Duodenal mucosa (tissue), 2 donors: ENCODE data around the gene LRPAP1.
"Not testable (repeated sequence)": the region's sequence is repeated elsewhere in the genome, so short reads cannot be mapped to it uniquely, and the experiment has no call there.

ENCODE experiments used
- H3K27ac ChIP-seq: one replicate; pipeline ENCODE4 v1.7.0; 2013; ENCODE audit warnings: low read depth, low read length
- H3K27me3 ChIP-seq, 2 donors: one replicate each; pipeline ENCODE4 v1.7.0; 2013; ENCODE audit warnings: low read length in 2 of 2, control low read depth in 1 of 2; ENCODE audit not compliant: insufficient read depth in 2 of 2, control insufficient read depth in 1 of 2
- H3K36me3 ChIP-seq, 2 donors: one replicate each; pipeline ENCODE4 v1.7.0; 2013; ENCODE audit warnings: low read length in 2 of 2, control low read depth in 1 of 2; ENCODE audit not compliant: insufficient read depth in 2 of 2, control insufficient read depth in 1 of 2
- H3K4me1 ChIP-seq, 2 donors: one replicate each; pipeline ENCODE4 v1.7.0; 2013; ENCODE audit warnings: low read length in 2 of 2, control low read depth in 1 of 2; ENCODE audit not compliant: insufficient read depth in 2 of 2, control insufficient read depth in 1 of 2
- H3K4me3 ChIP-seq, 2 donors: one replicate each; pipeline ENCODE4 v1.7.0; 2013; ENCODE audit warnings: low read length in 2 of 2, low read depth in 1 of 2
- H3K9ac ChIP-seq, 2 donors: one replicate each; pipeline ENCODE4 v1.7.0; 2013; ENCODE audit warnings: low read length in 2 of 2, low read depth in 1 of 2
- H3K9me3 ChIP-seq, 2 donors: one replicate each; pipeline ENCODE4 v1.7.0; 2013; ENCODE audit warnings: low read length in 2 of 2, control low read depth in 1 of 2; ENCODE audit not compliant: control insufficient read depth in 1 of 2

Gene LRPAP1, protein sequence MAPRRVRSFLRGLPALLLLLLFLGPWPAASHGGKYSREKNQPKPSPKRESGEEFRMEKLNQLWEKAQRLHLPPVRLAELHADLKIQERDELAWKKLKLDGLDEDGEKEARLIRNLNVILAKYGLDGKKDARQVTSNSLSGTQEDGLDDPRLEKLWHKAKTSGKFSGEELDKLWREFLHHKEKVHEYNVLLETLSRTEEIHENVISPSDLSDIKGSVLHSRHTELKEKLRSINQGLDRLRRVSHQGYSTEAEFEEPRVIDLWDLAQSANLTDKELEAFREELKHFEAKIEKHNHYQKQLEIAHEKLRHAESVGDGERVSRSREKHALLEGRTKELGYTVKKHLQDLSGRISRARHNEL

DNA sequence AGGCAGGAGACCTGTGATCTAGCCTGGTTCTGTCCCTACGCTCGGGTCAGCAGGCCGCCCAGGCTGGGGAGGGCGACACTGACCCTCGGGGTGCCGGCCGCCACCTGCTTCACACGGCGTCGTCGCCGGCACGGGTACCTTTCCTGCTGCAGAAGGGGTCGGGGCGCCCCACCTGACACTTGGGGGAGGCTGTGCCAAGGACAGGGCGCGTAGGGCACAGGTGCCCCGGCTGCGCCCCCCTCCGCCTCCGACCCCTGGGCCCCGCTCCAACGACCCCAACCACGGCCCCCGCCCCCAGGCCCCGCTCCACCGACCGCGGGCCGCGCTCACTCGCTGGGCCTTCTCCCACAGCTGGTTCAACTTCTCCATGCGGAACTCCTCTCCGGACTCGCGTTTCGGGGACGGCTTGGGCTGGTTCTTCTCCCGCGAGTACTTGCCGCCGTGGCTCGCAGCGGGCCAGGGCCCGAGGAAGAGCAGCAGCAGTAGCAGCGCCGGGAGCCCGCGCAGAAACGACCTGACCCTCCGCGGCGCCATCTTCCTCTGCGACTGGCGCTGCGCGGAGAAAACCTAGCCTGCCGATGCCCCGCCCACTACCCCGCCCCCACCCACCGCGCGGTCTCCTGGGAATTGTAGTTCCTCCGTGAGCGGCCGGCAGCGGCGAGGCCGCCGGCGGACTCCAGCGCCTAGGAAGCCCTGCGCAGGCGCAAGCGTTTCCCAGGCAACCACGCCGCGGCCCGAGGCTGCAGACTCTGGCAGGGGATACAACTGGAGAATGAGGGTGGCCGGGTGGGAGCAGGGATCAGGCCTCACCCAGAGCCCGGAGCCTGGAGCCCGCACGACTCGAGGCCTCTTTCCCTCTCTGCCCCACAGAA, at the start of gene LRPAP1:
Gene LRPAP1, minus strand, starts transcription at position 544 of the 872 bp plus-strand sequence. Its CDS starts 10 bp downstream, at position 534.
- Histone ChIP-seq H3K4me1 (peaks cover 15 to 22% of the 10 kb centered on the region in 2 donors), H3K36me3 (peaks cover 0 to 15% of the 10 kb centered on the region in 2 donors), H3K27ac (no peak within 1 kb of the TSS)

DNA sequence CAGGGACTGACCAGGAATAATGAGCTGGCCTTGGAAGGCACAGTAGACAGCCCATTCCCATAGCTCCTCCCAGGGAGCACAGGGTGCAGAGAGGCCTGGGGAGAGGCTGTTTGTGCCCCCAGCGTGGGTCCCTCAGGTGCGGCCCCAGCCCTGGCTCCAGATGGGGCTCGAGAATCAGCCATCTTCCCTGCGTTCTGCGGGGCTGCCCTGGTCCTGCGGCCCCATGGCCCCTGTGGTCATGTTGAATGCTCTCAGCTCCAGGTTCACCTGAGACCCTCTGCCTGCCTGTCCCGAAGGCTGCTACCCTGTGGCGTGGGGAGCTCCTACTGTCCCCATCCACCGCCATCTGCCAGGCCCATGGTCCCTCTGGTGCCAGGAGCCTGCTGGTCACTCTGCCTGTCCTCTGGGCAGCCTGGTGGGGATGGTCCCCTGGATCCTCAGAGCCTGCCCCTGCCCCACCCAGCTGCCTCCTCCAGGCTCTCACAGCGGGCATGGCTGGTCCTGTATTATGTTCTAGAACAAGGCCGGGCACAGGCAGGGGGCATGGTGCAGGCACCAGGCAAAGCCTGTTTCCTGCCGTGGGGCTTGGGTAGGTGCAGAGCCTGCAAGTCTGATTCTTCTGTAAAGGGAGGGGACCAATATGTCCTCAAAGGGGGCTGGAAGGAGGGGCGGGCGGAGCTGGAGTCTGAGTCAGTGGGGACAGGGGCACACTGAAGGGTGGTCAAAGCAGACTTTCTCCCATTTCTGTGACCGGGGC, 49.3 kb upstream of the LRPAP1 start:
- not testable (repeated sequence) for H3K4me1 ChIP-seq, H3K36me3 ChIP-seq, H3K27ac ChIP-seq, H3K4me3 ChIP-seq, H3K27me3 ChIP-seq, H3K9me3 ChIP-seq, H3K9ac ChIP-seq

More for the DNA sequence above, at the start of gene LRPAP1:
- H3K4me3 ChIP-seq, result peak within 1 kb of the TSS; percentile 76 to 87
- H3K9me3 ChIP-seq, result no peaks in the 10 kb centered on the region
- H3K9ac ChIP-seq, result peak within 1 kb of the TSS; percentile 73 to 76
- H3K27me3 ChIP-seq, result peaks cover 0 to 3% of the 10 kb centered on the region in 2 donors

DNA sequence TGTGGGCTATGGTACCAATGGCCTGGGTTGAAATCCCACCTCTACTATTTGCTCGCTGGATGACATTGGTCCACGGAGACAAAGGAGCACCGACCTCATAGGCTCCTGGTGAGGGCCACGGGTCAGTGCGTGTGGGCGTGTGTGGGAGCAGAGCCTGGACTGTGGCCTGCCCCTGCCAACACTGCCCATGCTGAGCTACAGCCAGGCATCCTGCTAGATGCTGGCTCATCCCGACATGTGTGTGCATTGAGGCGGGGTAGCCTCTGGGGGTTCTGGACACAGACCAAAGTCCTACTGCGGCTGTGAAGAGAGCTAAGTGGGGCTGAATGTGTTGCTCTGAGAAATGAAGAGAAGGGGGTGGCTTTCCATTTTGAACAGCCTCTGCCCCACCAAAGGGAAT, 48.6 kb upstream of the LRPAP1 start:
- H3K36me3 ChIP-seq, H3K9me3 ChIP-seq, H3K27me3 ChIP-seq, H3K27ac ChIP-seq, H3K9ac ChIP-seq, H3K4me3 ChIP-seq, H3K4me1 ChIP-seq: not testable (repeated sequence)

DNA sequence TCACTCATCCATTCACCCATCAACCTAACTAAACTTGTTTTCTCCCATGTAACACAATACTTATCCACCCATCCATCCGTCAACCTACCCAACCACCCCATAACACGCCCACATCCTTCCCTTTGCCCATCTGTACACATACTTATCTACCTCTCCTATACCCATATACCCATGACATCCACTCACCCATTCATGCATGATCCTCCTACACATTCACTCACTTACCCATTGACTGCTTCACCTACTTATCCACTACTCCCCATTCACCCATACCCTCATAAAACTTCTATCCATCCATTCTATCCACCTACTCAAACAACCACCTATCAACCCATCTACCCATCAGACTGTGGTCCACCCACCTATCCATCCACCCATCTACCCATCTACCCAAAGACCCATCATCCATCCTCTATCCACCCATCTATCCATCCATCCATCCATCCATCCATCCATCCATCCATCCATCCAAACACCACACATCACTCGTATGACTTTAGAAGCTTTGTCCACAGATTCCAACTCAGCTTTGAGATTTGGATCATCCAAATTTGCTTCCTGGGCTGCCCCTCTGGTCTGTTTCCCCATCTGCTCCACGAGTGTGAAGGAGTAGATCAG, 46.4 kb upstream of the LRPAP1 start:
- not testable (repeated sequence) for H3K4me3 ChIP-seq, H3K27me3 ChIP-seq, H3K9ac ChIP-seq, H3K9me3 ChIP-seq, H3K36me3 ChIP-seq, H3K27ac ChIP-seq, H3K4me1 ChIP-seq

DNA sequence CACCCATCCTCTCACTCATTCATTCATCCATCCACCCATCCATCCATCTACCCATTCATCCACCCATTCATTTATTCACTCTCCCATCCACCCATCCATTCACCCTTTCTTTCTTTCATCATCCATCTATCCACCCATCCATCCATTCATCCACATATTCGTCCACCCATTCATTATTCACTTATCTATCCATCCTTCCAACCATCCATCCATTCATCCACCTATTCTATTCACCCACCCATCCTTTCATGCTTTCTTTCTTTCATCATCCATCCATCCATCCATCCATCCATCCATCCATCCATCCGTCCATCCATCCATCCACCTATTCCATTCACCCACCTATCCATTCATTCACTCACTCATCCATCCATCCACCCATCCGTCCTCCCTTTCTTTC, 45.8 kb upstream of the LRPAP1 start:
- H3K36me3 ChIP-seq, H3K27ac ChIP-seq, H3K27me3 ChIP-seq, H3K9ac ChIP-seq, H3K9me3 ChIP-seq, H3K4me3 ChIP-seq, H3K4me1 ChIP-seq: not testable (repeated sequence)

DNA sequence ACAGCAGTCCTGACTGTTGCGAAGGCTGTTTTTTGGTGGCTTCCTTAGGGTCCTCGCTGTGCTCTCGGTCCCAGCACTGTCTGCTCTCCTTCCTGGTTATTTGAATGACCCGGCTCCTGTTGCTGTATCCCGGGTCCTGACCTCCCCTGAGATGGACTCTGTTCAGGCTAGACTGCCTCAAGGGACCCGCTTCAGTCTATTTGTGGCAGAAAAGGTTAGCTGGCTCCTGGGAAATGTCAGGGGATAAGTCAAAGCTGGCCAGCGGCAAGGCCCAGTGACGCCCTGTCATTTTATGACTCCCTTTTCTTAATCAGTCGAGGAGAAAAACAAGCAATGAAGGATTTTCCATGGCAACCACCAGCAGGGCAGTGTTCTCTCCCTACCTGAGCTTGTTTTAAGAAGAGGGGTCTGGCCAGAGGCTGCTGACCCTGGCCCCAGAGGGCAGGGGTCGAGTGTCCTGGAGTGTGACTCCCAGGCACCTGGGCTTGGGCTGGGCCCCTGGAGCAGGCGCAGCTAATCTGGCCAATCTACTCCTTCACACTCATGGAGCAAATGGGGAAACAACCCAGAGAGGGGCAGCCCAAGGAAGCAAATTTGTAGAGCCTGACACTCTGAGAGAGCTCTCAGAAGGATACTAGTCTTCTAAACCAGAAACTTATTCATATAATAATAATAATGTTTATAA, 45.1 kb upstream of the LRPAP1 start:
- H3K36me3 ChIP-seq, H3K4me1 ChIP-seq, H3K9ac ChIP-seq, H3K9me3 ChIP-seq, H3K27ac ChIP-seq, H3K27me3 ChIP-seq: not testable (repeated sequence)
- H3K4me3 ChIP-seq, result peak overlapping the region; percentile 8 to 28

DNA sequence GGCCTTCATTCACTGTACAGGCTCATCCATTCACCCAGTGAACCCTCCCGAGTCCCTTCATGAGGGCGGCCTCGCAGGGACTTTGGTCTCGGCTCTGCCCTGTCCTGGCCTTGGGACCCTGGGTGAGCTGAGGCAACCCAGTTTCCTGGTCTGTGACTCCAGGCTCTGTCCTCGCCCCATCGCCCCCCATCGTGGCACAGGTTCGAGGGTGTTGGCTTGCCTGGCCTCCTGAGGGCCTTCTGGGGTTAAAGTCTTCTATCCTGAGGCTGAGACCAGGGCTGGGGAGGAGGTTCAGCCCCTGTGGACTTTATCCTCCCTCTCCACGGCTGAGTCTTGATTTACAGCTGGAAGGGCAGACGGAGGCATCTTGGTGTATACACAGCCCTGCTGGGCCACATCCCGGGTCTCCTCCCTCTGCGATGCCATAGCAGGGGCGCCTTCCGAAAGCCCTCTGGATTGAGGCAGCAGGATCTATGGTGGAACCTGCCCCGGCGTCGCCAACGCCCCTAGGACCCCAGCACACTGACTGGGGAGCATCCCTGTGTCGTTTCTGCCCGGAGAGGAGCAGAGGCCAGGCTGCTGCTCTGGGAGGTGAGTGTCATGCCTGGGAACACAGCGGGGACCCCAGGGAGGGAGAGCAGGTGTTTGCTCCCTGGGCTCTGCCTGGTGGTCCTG, 44.4 kb upstream of the LRPAP1 start:
- H3K9me3 ChIP-seq, H3K4me1 ChIP-seq: not testable (repeated sequence)
- H3K4me3 ChIP-seq, result peak overlapping the region; percentile 8 to 28

DNA sequence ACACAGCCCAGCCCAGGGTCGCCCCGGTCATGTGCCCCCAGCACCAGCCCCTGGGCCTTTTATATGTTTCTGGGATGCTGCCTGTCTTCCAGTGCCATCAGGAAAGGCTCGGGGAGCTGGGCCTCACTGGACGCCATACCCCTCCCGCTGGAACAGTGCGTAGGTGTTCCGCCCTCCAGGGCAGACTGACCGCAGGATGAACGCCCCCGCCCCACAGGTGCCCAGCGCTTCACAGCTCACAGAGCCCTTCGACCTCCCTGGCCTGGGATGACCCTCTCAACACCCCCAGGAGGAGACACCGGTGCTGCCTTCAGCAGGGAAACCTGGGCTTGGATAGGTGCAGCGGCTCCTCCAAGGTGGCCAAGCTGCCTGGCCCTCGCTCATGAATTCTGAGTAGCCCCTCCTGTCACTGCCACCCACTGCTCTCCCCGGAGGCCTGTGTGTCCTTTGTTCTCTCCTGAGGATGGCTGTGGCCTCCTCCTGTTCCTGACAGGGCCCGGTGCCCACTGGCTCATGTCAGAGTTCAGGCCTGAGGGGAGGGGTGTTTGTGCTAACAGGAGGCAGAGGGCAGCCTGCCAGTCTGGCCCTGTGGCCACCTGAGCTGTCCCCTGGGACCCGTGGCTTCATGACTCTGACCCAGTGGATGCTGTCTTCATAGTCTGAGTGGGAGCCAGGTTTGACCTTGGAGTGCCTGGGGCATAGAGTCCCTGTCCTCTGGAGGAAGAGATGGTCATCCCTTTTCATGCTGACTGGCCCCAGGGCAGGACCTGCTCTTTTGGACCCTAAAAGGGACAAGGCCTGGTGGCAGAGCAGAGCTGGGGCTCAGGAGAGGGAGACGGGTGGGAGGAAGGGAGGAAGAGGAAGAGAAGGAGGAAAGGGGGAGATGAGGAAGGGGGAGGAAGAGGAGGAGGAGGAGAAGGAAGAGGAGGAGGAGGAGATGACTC, 43.5 kb upstream of the LRPAP1 start:
- H3K4me1 ChIP-seq, result not testable (repeated sequence)

More for the DNA sequence above, 44.4 kb upstream of the LRPAP1 start:
- not testable (repeated sequence) for H3K9ac ChIP-seq, H3K27me3 ChIP-seq, H3K36me3 ChIP-seq, H3K27ac ChIP-seq

More for the DNA sequence above, 43.5 kb upstream of the LRPAP1 start:
- H3K9me3 ChIP-seq, H3K36me3 ChIP-seq, H3K27me3 ChIP-seq, H3K9ac ChIP-seq, H3K4me3 ChIP-seq, H3K27ac ChIP-seq: not testable (repeated sequence)
